ENCODE data around the gene MCOLN3.
A peak's percentile ranks its signal among the peaks of the same experiment; 100 is the strongest.

MCOLN3 gene

DNA sequence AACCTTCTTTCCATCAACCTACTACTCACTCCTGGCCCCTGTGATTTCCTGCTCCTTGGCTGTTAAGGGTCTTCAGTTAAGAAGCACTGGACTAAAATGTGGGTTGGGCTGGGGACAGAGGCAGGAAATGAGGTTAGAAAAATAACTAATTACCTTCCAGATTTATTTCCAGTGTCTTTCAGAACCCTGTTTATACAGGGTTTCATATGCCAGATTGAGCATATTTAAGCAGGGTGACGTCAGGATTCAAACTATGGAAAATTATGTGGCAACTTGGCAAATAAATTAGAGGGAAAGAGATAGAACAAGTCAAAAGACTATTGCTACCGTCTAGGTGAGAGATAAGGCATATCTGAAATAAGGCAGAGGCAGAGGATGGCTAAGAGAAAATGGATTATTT is 11.7 kb upstream of the MCOLN3 start:
- H3K27ac ChIP-seq = no peak overlapping the region
- no peaks in the 10 kb centered on the region for H3K36me3 ChIP-seq
- DNase-seq = no peak
- H3K4me3 ChIP-seq (ENCODE audit: low read depth, low read length) = no peak overlapping the region
- TF ChIP-seq, protein P1, sequence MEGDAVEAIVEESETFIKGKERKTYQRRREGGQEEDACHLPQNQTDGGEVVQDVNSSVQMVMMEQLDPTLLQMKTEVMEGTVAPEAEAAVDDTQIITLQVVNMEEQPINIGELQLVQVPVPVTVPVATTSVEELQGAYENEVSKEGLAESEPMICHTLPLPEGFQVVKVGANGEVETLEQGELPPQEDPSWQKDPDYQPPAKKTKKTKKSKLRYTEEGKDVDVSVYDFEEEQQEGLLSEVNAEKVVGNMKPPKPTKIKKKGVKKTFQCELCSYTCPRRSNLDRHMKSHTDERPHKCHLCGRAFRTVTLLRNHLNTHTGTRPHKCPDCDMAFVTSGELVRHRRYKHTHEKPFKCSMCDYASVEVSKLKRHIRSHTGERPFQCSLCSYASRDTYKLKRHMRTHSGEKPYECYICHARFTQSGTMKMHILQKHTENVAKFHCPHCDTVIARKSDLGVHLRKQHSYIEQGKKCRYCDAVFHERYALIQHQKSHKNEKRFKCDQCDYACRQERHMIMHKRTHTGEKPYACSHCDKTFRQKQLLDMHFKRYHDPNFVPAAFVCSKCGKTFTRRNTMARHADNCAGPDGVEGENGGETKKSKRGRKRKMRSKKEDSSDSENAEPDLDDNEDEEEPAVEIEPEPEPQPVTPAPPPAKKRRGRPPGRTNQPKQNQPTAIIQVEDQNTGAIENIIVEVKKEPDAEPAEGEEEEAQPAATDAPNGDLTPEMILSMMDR (IDR thresholded peaks at IDR 0.05; ENCODE audit: low read depth, low read length) = no peak
- H3K27me3 ChIP-seq (ENCODE audit: insufficient read depth, low read depth, severe bottlenecking) = no peaks in the 10 kb centered on the region
- H3K9me3 ChIP-seq (ENCODE audit: severe bottlenecking) = no peaks in the 10 kb centered on the region

DNA sequence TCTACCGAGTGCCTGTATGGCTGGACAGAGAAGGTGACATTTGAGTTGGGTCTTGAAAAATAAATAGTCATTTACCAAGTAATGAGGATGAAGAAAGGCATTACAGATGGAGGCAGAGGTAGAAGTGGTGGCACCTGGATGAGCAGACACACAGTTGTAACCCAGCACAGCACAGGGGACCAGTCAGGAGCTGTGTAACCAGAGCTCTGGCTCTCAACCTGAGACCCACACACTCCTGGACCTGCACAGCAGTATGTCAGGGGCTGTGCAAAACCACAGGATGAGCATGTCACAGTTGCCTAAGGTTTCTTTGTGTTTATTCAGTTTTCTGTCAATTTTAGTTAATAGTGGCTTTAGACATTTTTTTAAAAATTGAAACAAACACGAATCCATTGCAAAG is 11.3 kb upstream of the MCOLN3 start:
- H3K27me3 ChIP-seq (ENCODE audit: insufficient read depth, low read depth, severe bottlenecking) = no peaks in the 10 kb centered on the region
- H3K36me3 ChIP-seq = no peaks in the 10 kb centered on the region
- H3K27ac ChIP-seq = no peak overlapping the region
- no peak for DNase-seq
- H3K9me3 ChIP-seq (ENCODE audit: severe bottlenecking) = no peaks in the 10 kb centered on the region
- no peak overlapping the region for H3K4me3 ChIP-seq (ENCODE audit: low read depth, low read length)
- TF ChIP-seq, protein P1 (IDR thresholded peaks at IDR 0.05; ENCODE audit: low read depth, low read length) = no peak

DNA sequence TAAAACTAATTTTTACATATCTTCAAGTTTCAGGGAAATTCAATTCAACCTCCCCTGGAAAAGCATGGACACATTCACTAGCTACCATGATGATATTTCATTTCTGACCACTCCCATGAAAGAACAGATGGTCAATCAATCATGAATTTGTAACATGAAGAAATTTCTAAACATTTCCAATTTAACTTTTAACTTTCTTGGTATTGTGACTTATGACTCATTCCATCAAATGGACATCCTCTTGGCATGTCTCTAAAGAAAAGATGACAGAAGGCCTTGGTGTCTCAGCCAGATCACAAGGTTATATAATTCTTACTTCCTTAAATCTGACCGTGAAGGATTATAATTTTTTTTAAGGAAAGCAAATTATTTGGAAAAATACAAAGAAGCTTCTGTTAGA is 10.5 kb upstream of the MCOLN3 start:
- TF ChIP-seq, protein P1 (IDR thresholded peaks at IDR 0.05; ENCODE audit: low read depth, low read length) = no peak
- DNase-seq = no peak
- H3K36me3 ChIP-seq = no peaks in the 10 kb centered on the region
- H3K27ac ChIP-seq = no peak overlapping the region
- H3K9me3 ChIP-seq (ENCODE audit: severe bottlenecking) = no peaks in the 10 kb centered on the region
- H3K27me3 ChIP-seq (ENCODE audit: insufficient read depth, low read depth, severe bottlenecking) = no peaks in the 10 kb centered on the region
- no peak overlapping the region for H3K4me3 ChIP-seq (ENCODE audit: low read depth, low read length)

DNA sequence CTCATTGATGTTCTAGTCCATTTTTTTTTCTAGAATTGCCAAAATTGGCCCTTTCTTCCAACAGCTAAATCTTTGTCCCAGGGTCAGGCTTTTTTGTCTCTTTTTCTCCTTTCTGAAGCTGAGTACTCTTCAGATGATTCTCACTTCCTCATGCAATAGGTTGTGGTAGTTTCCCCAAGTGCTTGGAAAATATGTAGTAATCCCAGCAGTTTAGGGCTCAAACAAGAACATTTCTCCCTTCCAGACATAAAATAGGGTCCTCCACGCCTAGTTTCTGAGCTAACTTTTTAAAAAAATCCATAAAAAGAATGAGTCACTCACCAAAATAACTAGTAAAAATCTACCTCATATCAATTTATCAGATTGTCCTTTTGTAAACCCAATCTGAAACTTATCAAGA is 10.0 kb upstream of the MCOLN3 start:
- no peaks in the 10 kb centered on the region for H3K36me3 ChIP-seq
- no peak overlapping the region for H3K27ac ChIP-seq
- TF ChIP-seq, protein P1 (IDR thresholded peaks at IDR 0.05; ENCODE audit: low read depth, low read length) = no peak
- H3K4me3 ChIP-seq (ENCODE audit: low read depth, low read length) = no peak overlapping the region
- no peaks in the 10 kb centered on the region for H3K9me3 ChIP-seq (ENCODE audit: severe bottlenecking)
- H3K27me3 ChIP-seq (ENCODE audit: insufficient read depth, low read depth, severe bottlenecking) = no peaks in the 10 kb centered on the region
- no peak for DNase-seq

DNA sequence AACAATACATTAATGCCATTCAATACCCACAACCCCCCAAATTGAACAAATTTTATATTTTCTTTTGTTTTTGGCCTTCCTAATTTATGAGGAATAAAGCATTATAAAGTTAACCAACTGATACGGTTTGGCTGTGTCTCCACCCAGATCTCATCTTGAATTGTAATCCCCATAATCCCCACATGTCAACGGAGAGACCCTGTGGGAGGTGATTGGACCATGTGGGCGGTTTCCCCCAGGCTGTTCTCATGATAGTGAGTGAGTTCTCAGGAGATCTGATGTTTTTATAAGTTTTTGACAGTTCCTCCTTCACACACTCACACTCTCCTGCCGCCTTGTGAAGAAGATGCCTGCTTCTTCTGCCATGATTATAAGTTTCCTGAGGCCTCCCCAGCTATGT is 6.4 kb upstream of the MCOLN3 start:
- no peaks in the 10 kb centered on the region for H3K9me3 ChIP-seq (ENCODE audit: severe bottlenecking)
- TF ChIP-seq, protein P1 (IDR thresholded peaks at IDR 0.05; ENCODE audit: low read depth, low read length) = no peak
- peak; percentile 48 for DNase-seq
- no peak overlapping the region for H3K27ac ChIP-seq
- H3K4me3 ChIP-seq (ENCODE audit: low read depth, low read length) = no peak overlapping the region
- no peaks in the 10 kb centered on the region for H3K27me3 ChIP-seq (ENCODE audit: insufficient read depth, low read depth, severe bottlenecking)
- no peaks in the 10 kb centered on the region for H3K36me3 ChIP-seq

DNA sequence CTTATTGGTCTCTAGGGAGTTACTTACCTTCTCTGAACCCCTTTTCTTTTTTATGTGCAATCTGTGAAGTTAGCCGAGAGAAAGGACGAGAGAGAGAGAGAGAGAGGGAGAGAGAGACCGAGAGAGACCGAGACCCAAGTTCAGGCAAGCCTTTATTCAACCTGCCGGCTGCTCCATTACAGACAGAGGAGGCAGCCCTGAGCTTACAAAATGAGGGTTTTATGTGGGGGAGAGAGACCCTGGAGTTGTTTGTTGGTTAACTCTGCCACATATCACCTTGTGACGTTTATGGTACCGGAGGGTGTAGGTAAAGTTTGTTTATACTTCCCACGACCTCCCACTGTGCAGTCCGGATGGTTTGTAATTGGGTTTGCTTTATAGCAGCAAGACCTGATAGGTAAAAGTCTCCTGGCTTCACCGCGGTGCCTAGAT is 1.5 kb upstream of the MCOLN3 start:
- TF ChIP-seq, protein P1 (IDR thresholded peaks at IDR 0.05; ENCODE audit: low read depth, low read length) = no peak
- Histone ChIP-seq H3K9me3 (ENCODE audit: severe bottlenecking) (no peaks in the 10 kb centered on the region), H3K27ac (no peak overlapping the region), H3K4me3 (ENCODE audit: low read depth, low read length) (no peak overlapping the region), H3K36me3 (no peaks in the 10 kb centered on the region), H3K27me3 (ENCODE audit: insufficient read depth, low read depth, severe bottlenecking) (no peaks in the 10 kb centered on the region)
- no peak for DNase-seq

Data from WERI-Rb-1 (cell line).